Caki2 (cell line): Measurements from ENCODE around the gene PXT1. TPM values are rescaled to one million over a fixed set of nuclear protein-coding genes. Genes with fewer than 3 reads are reported as not detected.
A peak's percentile ranks its signal among the peaks of the same experiment; 100 is the strongest.
"Not testable (repeated sequence)": the region's sequence is repeated elsewhere in the genome, so short reads cannot be mapped to it uniquely, and the experiment has no call there.

Experiments
- DNase-seq: peaks from one replicate; pipeline ENCODE4 v3.0.0-alpha.2; 2015; ENCODE audit warnings: low read depth
- in situ Hi-C: cut with HindIII; loops from 2 replicates; pipeline ENCODE4 v1.10.0; 2016; ENCODE audit warnings: low sequenced_read_pairs, low pct_unique_long_range_greater_than_20kb, mixed read lengths
- total RNA-seq: library from RNA; depleted of rRNA; stranded (reverse); fragments of >200 nt; shearing (Covaris generic); gene quantifications from 2 replicates; pipeline ENCODE4 v1.2.3, GENCODE V29; 2014; ENCODE audit warnings: low replicate concordance

PXT1 gene
- total RNA-seq, 1 experiment from 2014 or later = 0.20 TPM

- no peak for DNase-seq
- in situ Hi-C loops = no loop called here
Observed at GRCh38 chr6:36413489-36414480, 28.9 kb downstream of the PXT1 start.

GRCh38 chr6:36409718-36410117 lies 32.9 kb downstream of the PXT1 start:
- in situ Hi-C loops, DNase-seq: not testable (repeated sequence)

- in situ Hi-C loops = no loop called here
Observed at GRCh38 chr6:36404164-36404563, 38.5 kb downstream of the PXT1 start.

GRCh38 chr6:36402481-36402880 lies 40.2 kb downstream of the PXT1 start:
- in situ Hi-C loops = no loop called here
- no peak for DNase-seq

More at GRCh38 chr6:36404164-36404563, 38.5 kb downstream of the PXT1 start:
- DNase-seq = no peak

- in situ Hi-C loops = no loop called here
- DNase-seq = no peak
Observed at GRCh38 chr6:36399970-36400369, 42.7 kb downstream of the PXT1 start.

- no peak for DNase-seq
- in situ Hi-C loops = no loop called here
Observed at GRCh38 chr6:36392621-36393020, 50.0 kb downstream of the PXT1 start.

- no peak for DNase-seq
- in situ Hi-C loops = no loop called here
Observed at GRCh38 chr6:36389353-36389752, 53.3 kb downstream of the PXT1 start.

- in situ Hi-C loops = no loop called here
- DNase-seq = no peak
Observed at GRCh38 chr6:36387440-36388303, 55.0 kb downstream of the PXT1 start, which contains the start of gene ETV7. ETV7 (minus strand) TSS chr6:36387669; CDS start chr6:36387541, 128 bp downstream.

- in situ Hi-C loops = no loop called here
- peak; percentile 18 for DNase-seq
Observed at GRCh38 chr6:36386495-36387439, 55.9 kb downstream of the PXT1 start.

GRCh38 chr6:36384095-36384494 lies 58.6 kb downstream of the PXT1 start:
- DNase-seq = no peak
- in situ Hi-C loops = no loop called here

GRCh38 chr6:36383606-36384005 lies 59.0 kb downstream of the PXT1 start:
- DNase-seq = no peak
- in situ Hi-C loops = no loop called here

- no peak for DNase-seq
- in situ Hi-C loops = no loop called here
Observed at GRCh38 chr6:36382976-36383375, 59.7 kb downstream of the PXT1 start.

GRCh38 chr6:36381502-36382389 lies 60.9 kb downstream of the PXT1 start:
- in situ Hi-C loops = no loop called here
- DNase-seq = no peak

GRCh38 chr6:36380166-36380565 lies 62.5 kb downstream of the PXT1 start:
- in situ Hi-C loops = no loop called here
- no peak for DNase-seq

GRCh38 chr6:36378936-36379335 lies 63.7 kb downstream of the PXT1 start:
- in situ Hi-C loops = no loop called here
- DNase-seq = no peak

- DNase-seq = no peak
- in situ Hi-C loops = no loop called here
Observed at GRCh38 chr6:36378243-36378920, 64.3 kb downstream of the PXT1 start.
